Measurements from ENCODE around the gene SRPRB. TPM values are rescaled to one million over a fixed set of nuclear protein-coding genes. Genes with fewer than 3 reads are reported as not detected.

The SRPRB gene
- total RNA-seq, 1 experiment from 2014 or later, result 113 TPM

DNA sequence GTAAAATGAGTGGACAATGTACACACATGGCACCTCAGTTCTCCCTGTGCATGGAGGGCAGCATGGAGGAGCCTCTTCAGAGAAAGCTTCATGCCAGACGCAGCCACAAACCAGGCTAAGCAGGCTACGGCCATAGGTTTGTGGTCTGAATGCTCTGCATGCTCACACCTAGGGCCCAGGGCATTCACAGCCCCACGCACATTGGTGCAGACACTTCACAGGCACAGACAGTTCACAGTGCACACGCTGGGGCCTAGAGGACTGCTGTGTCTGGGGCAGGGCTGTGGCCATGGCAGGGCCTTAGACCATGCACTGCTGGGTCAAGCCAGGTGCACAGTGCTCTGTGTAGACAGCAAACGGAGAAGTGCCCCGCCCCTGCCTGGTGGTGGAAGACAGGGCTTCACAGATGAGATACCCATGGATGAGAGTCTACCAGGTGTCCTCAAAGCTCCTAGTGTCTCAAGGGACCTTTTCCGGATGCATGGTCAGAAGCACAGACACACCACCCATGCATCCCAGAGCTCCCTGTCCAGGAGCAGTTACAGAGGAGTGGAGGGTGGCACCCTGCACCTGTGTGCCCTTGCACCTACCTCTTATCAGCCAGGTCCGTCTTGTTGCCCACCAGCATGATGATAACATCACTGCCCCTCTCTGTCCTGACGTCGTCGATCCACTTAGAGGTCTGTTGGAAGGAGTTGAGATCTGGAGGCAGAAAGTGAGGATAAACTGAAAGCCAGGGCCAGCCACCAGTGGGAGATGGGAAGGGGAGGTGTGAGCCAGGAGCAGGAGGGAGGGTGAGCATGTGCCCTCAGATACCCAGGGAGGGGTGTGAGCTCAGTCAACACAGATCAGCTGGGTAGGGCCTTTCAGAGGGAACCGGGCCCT lies 33.5 kb downstream of the SRPRB start:
- DNase-seq, result no peak
- intact Hi-C loops (cut with micrococcal nuclease; ENCODE audit: unreplicated experiment), result no loop called here
- no peaks in the 10 kb centered on the region for H3K36me3 Mint-ChIP-seq (ENCODE audit: insufficient read depth, unreplicated experiment)
- H3K4me1 Mint-ChIP-seq (ENCODE audit: low read depth, unreplicated experiment), result no peaks in the 10 kb centered on the region
- CTCF ChIA-PET, result no interaction called here
- H3K9me3 Mint-ChIP-seq (ENCODE audit: low read depth, unreplicated experiment), result no peaks in the 10 kb centered on the region
- H3K4me3 Mint-ChIP-seq (ENCODE audit: low read depth, unreplicated experiment), result no peak overlapping the region
- BruUV-seq (replicated peaks), result no TSS peak
- H3K27me3 Mint-ChIP-seq (ENCODE audit: unreplicated experiment), result peaks cover 33% of the 10 kb centered on the region
- H3K27ac Mint-ChIP-seq (ENCODE audit: unreplicated experiment), result no peak overlapping the region
- TF ChIP-seq, protein P1, sequence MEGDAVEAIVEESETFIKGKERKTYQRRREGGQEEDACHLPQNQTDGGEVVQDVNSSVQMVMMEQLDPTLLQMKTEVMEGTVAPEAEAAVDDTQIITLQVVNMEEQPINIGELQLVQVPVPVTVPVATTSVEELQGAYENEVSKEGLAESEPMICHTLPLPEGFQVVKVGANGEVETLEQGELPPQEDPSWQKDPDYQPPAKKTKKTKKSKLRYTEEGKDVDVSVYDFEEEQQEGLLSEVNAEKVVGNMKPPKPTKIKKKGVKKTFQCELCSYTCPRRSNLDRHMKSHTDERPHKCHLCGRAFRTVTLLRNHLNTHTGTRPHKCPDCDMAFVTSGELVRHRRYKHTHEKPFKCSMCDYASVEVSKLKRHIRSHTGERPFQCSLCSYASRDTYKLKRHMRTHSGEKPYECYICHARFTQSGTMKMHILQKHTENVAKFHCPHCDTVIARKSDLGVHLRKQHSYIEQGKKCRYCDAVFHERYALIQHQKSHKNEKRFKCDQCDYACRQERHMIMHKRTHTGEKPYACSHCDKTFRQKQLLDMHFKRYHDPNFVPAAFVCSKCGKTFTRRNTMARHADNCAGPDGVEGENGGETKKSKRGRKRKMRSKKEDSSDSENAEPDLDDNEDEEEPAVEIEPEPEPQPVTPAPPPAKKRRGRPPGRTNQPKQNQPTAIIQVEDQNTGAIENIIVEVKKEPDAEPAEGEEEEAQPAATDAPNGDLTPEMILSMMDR (IDR thresholded peaks at IDR 0.05; ENCODE audit: unreplicated experiment), result no peak

DNA sequence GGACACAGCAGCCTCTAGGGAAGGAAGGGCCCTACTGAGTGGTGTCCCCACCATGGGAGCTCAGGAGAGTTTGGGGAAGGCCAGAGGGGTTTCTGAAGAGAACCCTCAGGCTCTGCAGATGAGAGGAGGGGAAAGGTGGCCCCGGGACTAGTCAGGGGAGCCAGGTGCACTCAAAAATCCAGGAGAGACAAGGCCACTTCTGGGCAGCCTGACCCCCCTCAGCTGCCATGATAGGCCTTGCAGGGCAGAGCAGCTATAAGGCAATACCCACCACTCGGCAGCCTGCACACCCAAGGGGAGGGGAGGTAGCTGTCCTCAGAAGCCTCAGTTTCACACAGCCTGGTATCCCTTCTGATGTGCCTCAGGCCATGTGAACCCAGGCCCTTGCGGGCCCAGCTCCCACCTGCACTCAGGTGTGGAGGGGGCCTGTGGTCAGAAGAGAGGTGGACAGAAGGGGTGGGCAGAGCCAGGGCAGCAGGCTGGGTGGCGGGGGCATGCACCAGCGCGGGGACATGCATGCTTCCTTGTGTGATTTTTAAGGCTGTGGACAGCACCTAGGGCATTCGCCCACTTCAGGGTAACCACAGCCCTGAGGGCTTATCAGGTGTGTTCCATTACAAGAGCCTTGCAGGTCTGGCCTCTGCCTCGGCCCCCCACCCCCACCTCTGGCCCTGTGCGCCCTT lies 34.6 kb downstream of the SRPRB start:
- CTCF ChIA-PET, result interaction anchor here (0.7 to 1.5 kb wide), 3 partner anchors 13 to 218 kb away, joined by 4 read pairs; no protein-coding TSS in a partner anchor
- TF ChIP-seq, protein P1 (IDR thresholded peaks at IDR 0.05; ENCODE audit: unreplicated experiment), result no peak

DNA sequence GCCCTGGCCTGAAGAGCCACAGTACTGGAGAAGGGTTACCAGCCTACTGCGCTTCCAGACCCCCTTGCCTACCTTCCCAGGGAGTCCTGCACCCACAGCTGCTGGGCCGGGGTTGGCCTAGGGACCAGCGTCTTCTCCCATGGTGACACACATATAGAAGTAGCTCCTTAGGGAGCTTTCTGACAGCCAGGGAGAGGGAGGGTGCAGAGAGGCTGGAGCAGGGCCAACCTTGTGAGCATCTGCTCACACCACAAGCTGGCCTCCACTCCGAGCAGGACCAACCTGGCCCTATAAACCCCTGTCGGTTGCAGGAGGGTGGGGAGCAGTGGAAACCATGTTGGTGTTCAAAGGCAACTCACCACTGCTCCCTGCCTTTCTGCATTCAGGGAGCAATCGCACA lies 35.2 kb downstream of the SRPRB start:
- H3K27me3 Mint-ChIP-seq (ENCODE audit: unreplicated experiment), result peaks cover 40% of the 10 kb centered on the region
- no peaks in the 10 kb centered on the region for H3K9me3 Mint-ChIP-seq (ENCODE audit: low read depth, unreplicated experiment)
- CTCF ChIA-PET, result interaction anchor here (0.7 to 1.5 kb wide), 2 partner anchors 14 to 20 kb away, joined by 4 read pairs; no protein-coding TSS in a partner anchor
- DNase-seq, result no peak
- no peak overlapping the region for H3K4me3 Mint-ChIP-seq (ENCODE audit: low read depth, unreplicated experiment)
- intact Hi-C loops (cut with micrococcal nuclease; ENCODE audit: unreplicated experiment), result no loop called here
- TF ChIP-seq, protein P1 (IDR thresholded peaks at IDR 0.05; ENCODE audit: unreplicated experiment), result no peak
- no peaks in the 10 kb centered on the region for H3K36me3 Mint-ChIP-seq (ENCODE audit: insufficient read depth, unreplicated experiment)
- no peaks in the 10 kb centered on the region for H3K4me1 Mint-ChIP-seq (ENCODE audit: low read depth, unreplicated experiment)
- H3K27ac Mint-ChIP-seq (ENCODE audit: unreplicated experiment), result no peak overlapping the region
- no TSS peak for BruUV-seq (replicated peaks)

More for the DNA sequence above, 34.6 kb downstream of the SRPRB start:
- H3K4me1 Mint-ChIP-seq (ENCODE audit: low read depth, unreplicated experiment), result no peaks in the 10 kb centered on the region
- H3K27ac Mint-ChIP-seq (ENCODE audit: unreplicated experiment), result no peak overlapping the region
- no peak for DNase-seq
- H3K4me3 Mint-ChIP-seq (ENCODE audit: low read depth, unreplicated experiment), result no peak overlapping the region
- BruUV-seq (replicated peaks), result no TSS peak
- intact Hi-C loops (cut with micrococcal nuclease; ENCODE audit: unreplicated experiment), result no loop called here
- peaks cover 40% of the 10 kb centered on the region for H3K27me3 Mint-ChIP-seq (ENCODE audit: unreplicated experiment)
- H3K36me3 Mint-ChIP-seq (ENCODE audit: insufficient read depth, unreplicated experiment), result no peaks in the 10 kb centered on the region
- no peaks in the 10 kb centered on the region for H3K9me3 Mint-ChIP-seq (ENCODE audit: low read depth, unreplicated experiment)

DNA sequence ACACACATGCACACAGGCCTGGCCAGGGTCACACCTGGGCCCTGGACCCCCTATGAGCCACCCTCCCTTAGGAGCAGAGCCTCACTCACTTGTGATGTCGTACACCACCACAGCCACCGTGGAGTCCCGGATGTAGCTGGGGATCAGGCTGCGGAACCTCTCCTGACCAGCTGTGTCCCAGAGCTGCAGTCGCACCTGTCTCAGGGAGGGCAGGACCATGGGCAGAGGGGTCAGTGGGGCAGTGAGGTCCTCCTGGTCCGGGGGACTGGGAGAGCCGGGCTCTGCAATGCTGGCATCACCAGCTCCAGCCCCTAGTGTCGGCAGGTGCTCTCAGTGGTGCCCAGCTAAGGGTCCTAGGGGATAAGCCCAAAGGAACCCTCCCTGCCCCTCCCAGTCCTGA lies 35.6 kb downstream of the SRPRB start:
- Mint-ChIP-seq H3K9me3 (ENCODE audit: low read depth, unreplicated experiment) (no peaks in the 10 kb centered on the region), H3K4me1 (ENCODE audit: low read depth, unreplicated experiment) (no peaks in the 10 kb centered on the region), H3K27me3 (ENCODE audit: unreplicated experiment) (peaks cover 43% of the 10 kb centered on the region), H3K27ac (ENCODE audit: unreplicated experiment) (no peak overlapping the region), H3K4me3 (ENCODE audit: low read depth, unreplicated experiment) (no peak overlapping the region), H3K36me3 (ENCODE audit: insufficient read depth, unreplicated experiment) (no peaks in the 10 kb centered on the region)
- BruUV-seq (replicated peaks), result no TSS peak
- CTCF ChIA-PET, result interaction anchor here (0.7 to 1.5 kb wide), 2 partner anchors 14 to 20 kb away, joined by 4 read pairs; no protein-coding TSS in a partner anchor
- TF ChIP-seq, protein P1 (IDR thresholded peaks at IDR 0.05; ENCODE audit: unreplicated experiment), result no peak
- intact Hi-C loops (cut with micrococcal nuclease; ENCODE audit: unreplicated experiment), result no loop called here
- DNase-seq, result no peak
